Measurements from ENCODE around the gene PANK2.

GRCh38 chr20:3861191-3861590 lies 28.0 kb upstream of the PANK2 start:
- TF ChIP-seq TBP (IDR thresholded peaks at IDR 0.05; ENCODE audit: low read depth, low read length) (no peak), CEBPB (IDR thresholded peaks at IDR 0.05; ENCODE audit: low read depth, low read length) (no peak), RAD21 (IDR thresholded peaks at IDR 0.05 in 1 of 2, conservative IDR thresholded peaks at IDR 0.05 in 1 of 2; ENCODE audit: low read depth in 2 of 2, low read length in 2 of 2) (no peak), POLR2AphosphoS5 (IDR thresholded peaks at IDR 0.05; ENCODE audit: low read depth, low read length) (no peak), CBX5 (IDR thresholded peaks at IDR 0.05; ENCODE audit: low read depth, low read length) (no peak), CTCF (IDR thresholded peaks at IDR 0.05; ENCODE audit: control extremely low read depth in 1 of 3, insufficient read depth in 1 of 3, low read depth in 1 of 3, low read length in 3 of 3) (no peak), POLR2A (IDR thresholded peaks at IDR 0.05; ENCODE audit: control extremely low read depth in 1 of 2, low read depth in 2 of 2, low read length in 2 of 2) (no peak), SRF (IDR thresholded peaks at IDR 0.05; ENCODE audit: low read depth, low read length) (no peak), SAP30 (IDR thresholded peaks at IDR 0.05; ENCODE audit: insufficient read depth, insufficient replicate concordance, low read length) (no peak), CREB1 (IDR thresholded peaks at IDR 0.05) (no peak), TEAD4 (IDR thresholded peaks at IDR 0.05; ENCODE audit: low read depth, low read length) (no peak)
